H1 (cell line): ENCODE data around the gene DRC7. TPM values are rescaled to one million over a fixed set of nuclear protein-coding genes. Genes with fewer than 3 reads are reported as not detected.

ENCODE experiments used
- CTCF ChIA-PET: fragments of 300-600 bp; sonication (Branson Sonifier 250); formaldehyde crosslinking; loops from one replicate; lab custom pipeline; 2021; ENCODE audit not compliant: partially characterized antibody; lab: Charles Lee
- POLR2A ChIA-PET: fragments of 300-600 bp; sonication (Branson Sonifier 250); formaldehyde crosslinking; loops from one replicate; lab custom pipeline; 2021; ENCODE audit warnings: inconsistent platforms; ENCODE audit not compliant: partially characterized antibody; lab: Charles Lee
- DNase-seq, 2 experiments: peaks; one replicate each; pipeline versions ENCODE4 v3.0.0 to v3.0.0-alpha.2; 2010 to 2022; ENCODE audit warnings: low spot score in 2 of 2, low read depth in 1 of 2, mixed read lengths in 1 of 2
- FAIRE-seq: peaks from 2 replicates; lab custom pipeline; 2011; peaks lifted over from hg19 to GRCh38; lab: Jason Lieb, UNC
- H2AFZ ChIP-seq: 2 replicates; pipeline ENCODE4 v1.8.1; 2012; ENCODE audit warnings: low read length, inconsistent platforms
- H2AK5ac ChIP-seq: 2 replicates; pipeline ENCODE4 v1.6.1; 2013; ENCODE audit warnings: low read depth, low read length
- H2BK120ac ChIP-seq: replicated peaks from 2 replicates; pipeline ENCODE3; 2013; ENCODE audit warnings: low read depth, low read length, inconsistent platforms
- H2BK12ac ChIP-seq: 2 replicates; pipeline ENCODE4 v1.6.1; 2013; ENCODE audit warnings: low read depth, low read length
- H2BK15ac ChIP-seq: 2 replicates; pipeline ENCODE4 v1.6.1; 2013; ENCODE audit warnings: low read length
- H2BK20ac ChIP-seq: 2 replicates; pipeline ENCODE4 v1.6.1; 2013; ENCODE audit warnings: low read length
- H2BK5ac ChIP-seq: 2 replicates; pipeline ENCODE4 v1.6.1; 2013; ENCODE audit warnings: low read depth, low read length
- H3K14ac ChIP-seq: 2 replicates; pipeline ENCODE4 v1.6.1; 2013; ENCODE audit warnings: inconsistent platforms; ENCODE audit not compliant: insufficient read length
- H3K18ac ChIP-seq: 2 replicates; pipeline ENCODE4 v1.6.1; 2013; ENCODE audit warnings: low read length; ENCODE audit errors: extremely low read depth
- H3K23ac ChIP-seq: 2 replicates; pipeline ENCODE4 v1.6.1; 2013; ENCODE audit warnings: inconsistent platforms; ENCODE audit not compliant: insufficient read length
- H3K23me2 ChIP-seq: 2 replicates; pipeline ENCODE4 v1.6.1; 2013; ENCODE audit warnings: low read depth, low read length
- H3K27ac ChIP-seq: 2 replicates; pipeline ENCODE4 v1.6.1; 2011; ENCODE audit warnings: low read depth, low read length, inconsistent platforms
- H3K27me3 ChIP-seq, 4 experiments: replicated peaks in 1 of 4; 1 replicate in 1 of 4; 2 replicates in 3 of 4; pipeline versions ENCODE4 v1.6.1 to v1.8.1; 2011 to 2013; ENCODE audit warnings: low read length in 3 of 4, mild to moderate bottlenecking in 3 of 4, inconsistent platforms in 2 of 4, mixed read lengths in 2 of 4, moderate library complexity in 1 of 4; ENCODE audit not compliant: control insufficient read depth in 3 of 4, insufficient read depth in 3 of 4; ENCODE audit errors: extremely low read depth in 1 of 4
- H3K36me3 ChIP-seq, 4 experiments: 2 replicates each; pipeline versions ENCODE4 v1.6.1 to v1.8.1; 2011 to 2013; ENCODE audit warnings: mild to moderate bottlenecking in 4 of 4, low read length in 3 of 4, moderate library complexity in 2 of 4, control low read depth in 1 of 4, inconsistent platforms in 1 of 4; ENCODE audit not compliant: insufficient read depth in 4 of 4, control insufficient read depth in 2 of 4
- H3K4ac ChIP-seq: replicated peaks from 2 replicates; pipeline ENCODE3; 2013; ENCODE audit warnings: low read length, low read depth, mixed read lengths, inconsistent platforms; ENCODE audit not compliant: insufficient read length
- H3K4me1 ChIP-seq, 4 experiments: replicated peaks in 1 of 4; 1 replicate in 1 of 4; 2 replicates in 3 of 4; pipeline versions ENCODE4 v1.6.1 to v1.8.1; 2011 to 2013; ENCODE audit warnings: low read length in 3 of 4, inconsistent platforms in 2 of 4, mixed read lengths in 1 of 4; ENCODE audit not compliant: insufficient read depth in 4 of 4, control insufficient read depth in 3 of 4
- H3K4me2 ChIP-seq, 2 experiments: 2 replicates each; pipeline versions ENCODE4 v1.6.1 to v1.8.1; 2011 to 2013; ENCODE audit warnings: low read depth in 2 of 2, low read length in 2 of 2, control low read depth in 1 of 2, inconsistent platforms in 1 of 2, mild to moderate bottlenecking in 1 of 2; ENCODE audit not compliant: insufficient read depth in 1 of 2
- H3K4me3 ChIP-seq, 4 experiments: fragments of 200-600, 300-600 bp in 1 of 4; sonication (generic), shearing (Covaris generic), sonication (Bioruptor Twin) in 1 of 4; 2 replicates each; pipeline versions ENCODE4 v1.5.1 to v1.8.1; 2011 to 2016; ENCODE audit warnings: low read length in 4 of 4, low read depth in 3 of 4, control low read depth in 2 of 4, inconsistent platforms in 2 of 4, mild to moderate bottlenecking in 2 of 4, mixed read lengths in 1 of 4, moderate library complexity in 1 of 4; ENCODE audit not compliant: insufficient read depth in 2 of 4; ENCODE audit errors: extremely low read depth in 1 of 4
- H3K56ac ChIP-seq: replicated peaks from 2 replicates; pipeline ENCODE3; 2013; ENCODE audit warnings: low read depth, mild to moderate bottlenecking, mixed read lengths, low read length, inconsistent platforms; ENCODE audit not compliant: insufficient read length
- H3K79me1 ChIP-seq: 2 replicates; pipeline ENCODE4 v1.6.1; 2013; ENCODE audit warnings: low read depth, low read length, control low read depth
- H3K79me2 ChIP-seq, 2 experiments: 2 replicates each; pipeline versions ENCODE4 v1.6.1 to v1.8.1; 2012 to 2013; ENCODE audit warnings: low read length in 2 of 2, mild to moderate bottlenecking in 2 of 2, inconsistent platforms in 1 of 2; ENCODE audit not compliant: insufficient read depth in 2 of 2, control insufficient read depth in 1 of 2
- H3K9ac ChIP-seq, 4 experiments: replicated peaks in 1 of 4; 1 replicate in 1 of 4; 2 replicates in 3 of 4; pipeline versions ENCODE4 v1.6.1 to v1.8.1; 2011 to 2013; ENCODE audit warnings: low read depth in 3 of 4, low read length in 3 of 4, control low read depth in 2 of 4, mild to moderate bottlenecking in 2 of 4, moderate library complexity in 2 of 4, inconsistent platforms in 1 of 4; ENCODE audit errors: extremely low read depth in 1 of 4
- H3K9me3 ChIP-seq, 2 experiments: 2 replicates each; pipeline versions ENCODE4 v1.6.1 to v1.8.1; 2012 to 2013; ENCODE audit warnings: mild to moderate bottlenecking in 2 of 2, moderate library complexity in 2 of 2, control low read depth in 1 of 2, inconsistent platforms in 1 of 2, low read depth in 1 of 2, low read length in 1 of 2, mixed read lengths in 1 of 2; ENCODE audit not compliant: insufficient read depth in 2 of 2
- H4K20me1 ChIP-seq, 2 experiments: replicated peaks in 1 of 2; 2 replicates each; pipeline versions ENCODE3 to v1.8.1; 2011 to 2013; ENCODE audit warnings: inconsistent platforms in 2 of 2, low read length in 2 of 2, mild to moderate bottlenecking in 1 of 2; ENCODE audit not compliant: insufficient read depth in 2 of 2, control insufficient read depth in 1 of 2
- H4K5ac ChIP-seq: 2 replicates; pipeline ENCODE4 v1.6.1; 2013; ENCODE audit warnings: low read length, low read depth, mixed read lengths, inconsistent platforms; ENCODE audit not compliant: insufficient read length
- H4K8ac ChIP-seq: 2 replicates; pipeline ENCODE4 v1.8.0; 2013; ENCODE audit warnings: mild to moderate bottlenecking, moderate library complexity, low read length, inconsistent platforms; ENCODE audit not compliant: insufficient read depth; ENCODE audit errors: extremely low read depth
- H4K91ac ChIP-seq: replicated peaks from 2 replicates; pipeline ENCODE3; 2013; ENCODE audit warnings: low read length, mixed read lengths, inconsistent platforms; ENCODE audit not compliant: insufficient read length
- ASH2L ChIP-seq: fragments of 200-600, 300-600 bp; sonication (generic); IDR thresholded peaks from one replicate; pipeline ENCODE4 v1.7.1; 2017; ENCODE audit warnings: low read length
- ATF3 ChIP-seq: IDR thresholded peaks from 2 replicates; pipeline ENCODE4 v1.6.1; 2011; ENCODE audit warnings: low read depth, mild to moderate bottlenecking, low read length; ENCODE audit not compliant: insufficient read depth
- BACH1 ChIP-seq: IDR thresholded peaks from 2 replicates; pipeline ENCODE4 v1.6.1; 2012; ENCODE audit warnings: low read length, improper control_type of control experiment
- BCL11A ChIP-seq, 2 experiments: IDR thresholded peaks; one replicate each; pipeline ENCODE4 v1.6.1; 2011; ENCODE audit warnings: low read depth in 2 of 2, low read length in 2 of 2, mild to moderate bottlenecking in 2 of 2
- CHD1 ChIP-seq: IDR thresholded peaks from 2 replicates; pipeline ENCODE4 v1.6.1; 2012; ENCODE audit warnings: low read depth, low read length, improper control_type of control experiment
- CTCF ChIP-seq, 3 experiments: IDR thresholded peaks; 1 replicate in 2 of 3; 2 replicates in 1 of 3; pipeline versions ENCODE4 v1.5.1 to v1.6.1; 2011; ENCODE audit warnings: low read length in 3 of 3, mild to moderate bottlenecking in 3 of 3, inconsistent platforms in 2 of 3, low read depth in 1 of 3, moderate library complexity in 1 of 3; ENCODE audit not compliant: insufficient read depth in 1 of 3; ENCODE audit errors: control extremely low read depth in 1 of 3
- POLR2A ChIP-seq, 2 experiments: IDR thresholded peaks; 1 replicate in 1 of 2; 2 replicates in 1 of 2; pipeline ENCODE4 v1.6.1; 2011; ENCODE audit warnings: low read depth in 2 of 2, low read length in 2 of 2, mild to moderate bottlenecking in 2 of 2; ENCODE audit errors: control extremely low read depth in 1 of 2
- SP2 ChIP-seq: IDR thresholded peaks from 2 replicates; pipeline ENCODE4 v1.6.1; 2012; ENCODE audit warnings: mild to moderate bottlenecking, low read length, inconsistent platforms
- WGBS, 2 experiments: shearing (Covaris generic) in 1 of 2; methylation state at CpG; one replicate each; pipeline versions ENCODE4 v1.1.6 to v1.1.7; 2013 to 2015; ENCODE audit warnings: low lambda C conversion rate in 2 of 2, mixed read lengths in 2 of 2, inconsistent platforms in 1 of 2, low coverage in 1 of 2, missing lambda C conversion rate in 1 of 2; ENCODE audit not compliant: insufficient replicate concordance in 2 of 2, insufficient coverage in 1 of 2, insufficient read length in 1 of 2; ENCODE audit errors: extremely low coverage in 1 of 2, missing lambda C conversion rate in 1 of 2; 5-methylcytosine and 5-hydroxymethylcytosine counted together
- polyA plus RNA-seq, 7 experiments: library from polyadenylated mRNA; depleted of rRNA in 3 of 7; stranded (reverse) in 5 of 7; unstranded in 2 of 7; fragments of >200 nt in 5 of 7; fragments of 200-250 nt in 2 of 7; gene quantifications; 1 replicate in 5 of 7; 2 replicates in 1 of 7; 4 replicates in 1 of 7; pipeline versions ENCODE4 v1.2.1 to v1.2.3, GENCODE V29; 2011 to 2013; ENCODE audit warnings: missing spikeins in 2 of 7, mixed read lengths in 2 of 7
- total RNA-seq: library from RNA; stranded (reverse); fragmentation: NEBNext Ultra II Directional; extraction: Animal tissue kit (Norgen Biotek cat#: 25700); gene quantifications from 2 replicates; pipeline ENCODE4 v1.2.1, GENCODE V29; 2021

DRC7 gene
- total and polyA plus RNA-seq, 2 of the 8 experiments (the other 6 are each of a cell fraction or from before 2014, with no cell fraction given) = 0.14 TPM; not detected in 1

DNA sequence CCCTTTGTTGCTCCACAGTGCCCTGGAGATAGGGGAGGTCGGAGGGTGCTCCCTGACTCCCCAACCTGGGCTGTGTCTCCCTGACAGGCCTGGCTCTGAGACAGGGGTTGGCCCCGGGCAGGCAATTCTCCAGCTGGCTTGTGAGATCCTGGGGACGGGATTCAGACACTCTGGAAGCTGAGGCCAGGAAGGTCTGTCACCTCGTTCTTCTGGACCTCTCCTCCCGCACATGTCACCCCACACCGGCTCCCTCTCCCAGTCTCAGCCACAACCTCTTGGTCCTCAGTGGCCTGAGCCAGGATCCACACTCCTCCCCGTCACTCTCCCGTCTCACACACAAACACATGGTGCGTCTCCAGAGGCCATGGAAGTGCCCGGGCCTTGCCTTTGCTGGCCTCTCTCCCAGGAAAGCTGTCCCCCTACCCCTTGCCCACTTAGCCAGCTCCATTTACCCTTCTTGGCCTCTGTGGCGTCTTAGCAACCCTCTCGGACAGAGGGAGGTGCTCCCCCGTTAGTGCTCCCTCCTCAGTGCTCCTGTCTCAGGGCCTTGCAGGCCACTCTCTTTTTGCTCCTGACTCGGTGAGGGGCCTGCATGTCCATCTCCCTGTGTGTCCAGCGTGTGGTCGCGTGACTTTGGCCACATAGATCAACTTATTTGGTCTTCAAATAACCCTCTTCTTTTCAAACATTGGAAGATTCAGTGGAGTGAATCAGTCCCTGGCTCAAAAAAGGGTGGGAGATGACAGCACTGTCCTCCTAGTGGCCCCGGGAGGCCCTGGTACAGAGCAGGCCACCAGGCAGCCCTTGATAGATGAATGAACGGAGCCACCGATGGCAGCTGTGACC lies 25.8 kb upstream of the DRC7 start:
- no peak overlapping the region for H2BK20ac ChIP-seq
- H3K27ac ChIP-seq = no peak overlapping the region
- H3K9ac ChIP-seq = no peak overlapping the region; a peak in 1 of 7 replicates
- 89% methylated on average over 20 of the region's 20 CpGs; no CpG with 5 or more reads in 1 of the 2 experiments for WGBS, 2 experiments
- H3K4me1 ChIP-seq = peaks cover 0 to 4% (median 0%) of the 10 kb centered on the region in 4 experiments; a peak in 3 of 7 replicates
- no peak overlapping the region for H3K4me2 ChIP-seq
- no peaks in the 10 kb centered on the region for H3K23me2 ChIP-seq
- H2AFZ ChIP-seq = no peak overlapping the region
- H2BK120ac ChIP-seq = no peak overlapping the region
- no peak overlapping the region for H3K23ac ChIP-seq
- no peak overlapping the region for H3K14ac ChIP-seq
- H4K8ac ChIP-seq = peak overlapping the region; percentile 0; the same call in 1 of the 2 replicates
- DNase-seq (no peak), FAIRE-seq (no peak)
- no peak overlapping the region for H3K56ac ChIP-seq
- no peaks in the 10 kb centered on the region for H3K36me3 ChIP-seq
- no peaks in the 10 kb centered on the region for H3K79me1 ChIP-seq
- no peak overlapping the region for H4K5ac ChIP-seq
- no peak overlapping the region for H3K18ac ChIP-seq
- POLR2A ChIA-PET = no interaction called here
- no peaks in the 10 kb centered on the region for H3K9me3 ChIP-seq
- 0 out of 2 replicates have a peak overlapping the region, but pooled peaks have one; percentile 50 for H2BK12ac ChIP-seq
- H3K4ac ChIP-seq = no peak overlapping the region
- H2BK15ac ChIP-seq = no peak overlapping the region
- peak overlapping the region; percentile 60; the same call in 1 of the 2 replicates for H2BK5ac ChIP-seq
- no peaks in the 10 kb centered on the region for H3K27me3 ChIP-seq
- no peak overlapping the region for H4K91ac ChIP-seq
- no peaks in the 10 kb centered on the region for H4K20me1 ChIP-seq
- CTCF ChIA-PET = interaction anchor here (0.6 to 6.7 kb wide), 14 partner anchors 8 to 309 kb away, joined by 3 to 47 read pairs (median 8); no protein-coding TSS in a partner anchor
- H3K4me3 ChIP-seq = no peak overlapping the region
- no peaks in the 10 kb centered on the region for H3K79me2 ChIP-seq
- H2AK5ac ChIP-seq = 0 out of 2 replicates have a peak overlapping the region, but pooled peaks have one; percentile 9
- TF ChIP-seq ATF3 (no peak), POLR2A (IDR thresholded peaks at IDR 0.05; ENCODE audit: control extremely low read depth in 1 of 2, low read depth in 2 of 2, low read length in 2 of 2) (no peak), BCL11A (IDR thresholded peaks at IDR 0.05; ENCODE audit: low read depth in 2 of 2, low read length in 2 of 2) (no peak), CTCF (IDR thresholded peaks at IDR 0.05; ENCODE audit: control extremely low read depth in 1 of 3, insufficient read depth in 1 of 3, low read depth in 1 of 3, low read length in 3 of 3) (no peak), ASH2L (no peak), CHD1 (no peak), BACH1 (no peak), SP2 (no peak)
